ENCODE data around the gene PLXNB1. TPM values are rescaled to one million over a fixed set of nuclear protein-coding genes. Genes with fewer than 3 reads are reported as not detected.
A peak's percentile ranks its signal among the peaks of the same experiment; 100 is the strongest.

Gene PLXNB1
- total RNA-seq, 1 donor from 2014 or later: 50.8 TPM

DNA sequence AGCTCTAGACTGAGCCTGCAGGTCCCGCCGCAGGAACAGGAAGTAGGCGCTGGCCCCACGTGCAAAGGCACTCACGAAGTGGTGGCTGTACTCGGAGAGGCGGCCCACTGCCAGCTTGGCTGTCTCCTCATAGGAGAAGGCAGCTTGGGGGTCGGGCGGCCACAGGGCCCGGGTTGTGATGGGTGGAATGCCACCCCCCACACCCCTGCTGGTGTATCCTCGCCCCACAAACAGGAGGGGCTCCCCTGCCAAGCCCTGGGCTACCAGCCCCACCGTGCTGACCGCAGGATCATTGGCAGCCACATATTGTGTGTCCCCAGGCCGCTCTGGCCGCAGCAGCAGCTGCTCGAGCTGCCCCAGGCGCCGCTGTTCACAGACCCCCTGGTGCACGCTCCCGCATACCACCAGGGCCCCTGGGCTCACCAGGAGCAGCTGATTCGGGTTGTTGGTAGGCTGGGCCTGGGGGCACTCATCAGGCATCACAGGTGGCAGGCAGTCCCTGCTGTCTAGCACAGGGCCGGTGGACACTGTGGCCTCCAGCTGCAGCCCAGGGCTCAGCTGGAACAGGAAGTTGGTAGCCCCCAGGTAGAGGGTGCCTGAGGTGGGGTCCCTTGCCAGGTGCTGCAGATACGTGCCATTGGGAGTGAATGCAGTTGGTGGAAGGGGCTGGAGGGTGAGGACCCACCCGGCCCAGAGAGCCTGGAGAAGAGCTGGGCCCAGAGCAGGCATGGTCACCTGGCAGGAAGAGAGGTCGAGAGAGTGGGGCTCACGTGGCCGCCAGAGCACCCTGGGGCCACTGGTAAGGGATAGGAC, 5.8 kb downstream of the PLXNB1 start:
- no peak for ATAC-seq
- intact Hi-C loops (cut with micrococcal nuclease): no loop called here
- DNase-seq: no peak

DNA sequence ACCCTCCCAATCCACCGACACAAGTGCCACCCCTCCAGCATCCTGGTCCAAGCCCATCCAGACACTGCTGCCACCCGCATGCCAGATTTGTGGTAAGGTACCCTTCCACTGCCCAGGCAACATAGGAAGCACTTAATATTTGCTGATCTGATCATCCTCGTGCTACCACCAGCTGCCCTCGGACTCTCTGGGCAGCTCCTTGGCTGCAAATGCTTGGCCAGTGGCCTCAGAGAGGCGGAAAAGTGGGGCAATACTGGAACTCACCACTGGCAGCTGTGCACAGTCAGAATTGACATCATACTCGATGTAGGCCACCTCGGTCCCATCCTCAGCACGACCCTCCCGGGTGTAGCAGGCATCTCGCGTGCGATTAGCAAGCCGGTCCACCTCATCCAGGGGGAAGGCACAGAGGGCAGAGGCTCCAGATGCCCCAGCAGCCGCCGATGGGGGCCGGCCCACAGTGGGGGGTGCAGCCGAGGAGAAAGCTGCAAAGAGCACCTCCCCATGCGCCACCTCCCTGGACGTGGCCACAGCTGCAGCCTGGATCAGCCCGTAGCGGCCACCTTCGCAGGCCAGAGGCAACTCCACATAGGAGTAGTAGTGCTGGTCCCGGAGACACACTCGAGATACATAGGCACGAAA, 6.5 kb downstream of the PLXNB1 start:
- DNase-seq (no peak), ATAC-seq (no peak)
- intact Hi-C loops (cut with micrococcal nuclease): no loop called here

DNA sequence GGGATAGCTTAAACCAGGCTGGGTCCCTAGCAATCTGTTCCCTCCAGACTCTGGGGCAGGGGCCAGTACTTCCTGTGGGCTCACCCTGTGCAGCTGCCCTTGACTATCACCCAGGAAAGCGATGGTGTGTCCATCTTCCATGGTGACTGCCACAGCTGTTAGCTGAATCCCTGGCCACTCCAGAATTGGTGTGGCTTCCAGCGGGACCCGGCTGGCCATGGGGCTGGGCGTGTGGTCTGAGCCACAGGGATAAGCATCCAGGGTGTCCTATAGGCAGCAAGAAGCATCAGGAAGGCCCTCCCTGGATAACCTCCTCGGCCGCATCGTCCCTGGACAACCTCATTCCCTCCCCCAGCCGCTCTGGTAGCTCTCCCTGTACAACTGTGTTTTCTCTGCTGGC, 7.2 kb downstream of the PLXNB1 start:
- ATAC-seq: no peak
- DNase-seq: no peak
- intact Hi-C loops (cut with micrococcal nuclease): no loop called here

DNA sequence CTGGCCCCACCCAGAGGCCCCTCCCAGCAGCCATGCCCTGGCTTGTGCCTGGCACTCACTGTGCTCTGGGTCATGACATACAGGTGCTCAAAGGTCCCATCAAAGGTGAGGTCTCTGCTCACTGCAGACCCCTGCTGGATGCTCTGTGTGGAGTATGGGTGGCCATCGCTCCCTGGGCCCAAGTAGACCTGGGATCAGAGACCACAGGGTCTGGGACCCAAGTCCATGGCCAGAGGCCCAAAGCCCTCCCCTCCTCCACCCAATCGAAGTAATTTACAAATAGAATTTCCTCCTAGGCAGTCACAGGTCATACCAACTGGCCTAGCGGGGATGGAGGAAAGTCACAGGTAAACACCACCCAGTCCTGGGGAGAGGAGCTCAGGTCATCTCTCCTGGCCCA, 7.6 kb downstream of the PLXNB1 start:
- ATAC-seq: no peak
- intact Hi-C loops (cut with micrococcal nuclease): no loop called here
- no peak for DNase-seq

DNA sequence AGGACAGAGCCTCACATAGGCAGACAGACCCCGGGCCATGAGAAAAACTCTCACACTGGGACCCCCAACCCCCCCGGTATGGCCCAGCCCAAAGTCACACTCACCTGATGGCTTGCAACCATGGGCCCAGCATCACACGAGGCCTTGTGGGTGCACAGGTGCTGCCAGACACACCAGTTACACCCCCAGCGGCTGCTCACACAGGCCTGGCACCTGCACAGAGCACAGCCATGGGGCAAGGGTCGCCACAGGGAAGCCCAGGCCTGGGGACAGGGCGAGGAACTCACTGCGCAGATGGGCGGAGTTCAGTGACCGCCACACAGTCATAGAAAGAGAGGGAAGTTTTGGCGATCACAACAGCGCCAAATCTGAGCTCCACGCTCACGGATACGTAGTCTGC, 9.3 kb downstream of the PLXNB1 start:
- intact Hi-C loops (cut with micrococcal nuclease): no loop called here
- ATAC-seq: no peak
- DNase-seq: no peak

DNA sequence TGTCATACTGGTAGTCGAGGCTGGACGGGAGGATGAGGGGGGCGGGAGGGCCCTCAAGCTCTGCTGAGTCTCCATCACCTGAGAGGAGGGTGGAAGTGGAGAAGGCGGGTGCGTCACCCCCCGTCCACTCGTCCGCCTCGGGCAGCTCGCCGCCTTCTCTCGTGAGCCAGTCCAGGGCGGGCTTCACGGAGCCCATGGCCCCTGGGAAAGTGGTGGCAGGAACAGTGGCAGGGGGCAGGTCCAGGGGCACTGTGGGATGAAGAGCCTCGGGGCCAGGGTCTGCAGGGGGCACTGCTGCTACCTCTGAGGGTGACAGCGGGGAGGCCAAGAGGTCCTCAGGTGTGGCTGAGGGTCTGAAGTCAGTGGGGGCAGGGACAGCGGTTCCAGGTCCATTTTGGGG, 10.3 kb downstream of the PLXNB1 start:
- DNase-seq (peak; percentile 23), ATAC-seq (no peak)
- intact Hi-C loops (cut with micrococcal nuclease): no loop called here

DNA sequence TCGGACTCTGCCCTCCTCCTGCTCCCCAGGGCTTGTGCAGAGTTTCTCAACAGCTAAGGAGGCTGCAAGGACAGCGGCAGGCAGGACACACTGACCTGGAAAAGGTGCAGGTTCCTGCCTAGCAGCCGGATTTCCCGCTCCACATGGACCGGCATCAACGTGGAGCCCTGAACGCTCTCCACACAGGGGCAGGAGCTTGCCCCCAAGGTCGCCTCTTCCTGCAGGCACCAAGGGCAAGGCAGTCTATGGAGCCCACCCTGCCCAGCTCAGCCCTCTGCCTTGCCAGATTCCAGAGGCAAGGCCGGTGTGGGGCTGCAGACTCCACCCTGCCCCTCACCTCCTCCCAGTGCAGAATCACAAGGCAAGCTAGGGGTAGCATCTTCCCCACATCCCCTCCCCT, 10.7 kb downstream of the PLXNB1 start:
- intact Hi-C loops (cut with micrococcal nuclease): no loop called here
- DNase-seq (peak; percentile 5), ATAC-seq (no peak)

DNA sequence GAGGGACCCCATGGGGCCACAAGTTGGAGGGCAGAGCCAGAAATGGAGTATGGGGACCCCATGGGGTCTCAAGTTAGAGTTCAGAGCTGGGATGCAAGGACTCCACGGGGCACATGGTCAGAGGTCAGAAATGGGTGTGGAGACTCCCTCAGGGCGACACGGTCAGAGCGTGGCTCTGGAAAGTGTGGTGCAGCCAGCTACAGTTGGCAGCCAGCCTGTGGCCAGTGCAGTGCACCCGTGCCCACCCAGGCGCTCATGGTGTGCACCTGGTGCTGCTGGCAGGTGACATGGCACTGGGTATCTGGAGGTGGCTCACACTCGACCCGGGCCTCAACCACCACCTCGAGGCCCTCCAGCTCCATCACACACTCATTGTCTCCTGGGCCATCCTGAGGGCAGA, 11.2 kb downstream of the PLXNB1 start:
- intact Hi-C loops (cut with micrococcal nuclease): no loop called here
- peak; percentile 15 for DNase-seq
- no peak for ATAC-seq

DNA sequence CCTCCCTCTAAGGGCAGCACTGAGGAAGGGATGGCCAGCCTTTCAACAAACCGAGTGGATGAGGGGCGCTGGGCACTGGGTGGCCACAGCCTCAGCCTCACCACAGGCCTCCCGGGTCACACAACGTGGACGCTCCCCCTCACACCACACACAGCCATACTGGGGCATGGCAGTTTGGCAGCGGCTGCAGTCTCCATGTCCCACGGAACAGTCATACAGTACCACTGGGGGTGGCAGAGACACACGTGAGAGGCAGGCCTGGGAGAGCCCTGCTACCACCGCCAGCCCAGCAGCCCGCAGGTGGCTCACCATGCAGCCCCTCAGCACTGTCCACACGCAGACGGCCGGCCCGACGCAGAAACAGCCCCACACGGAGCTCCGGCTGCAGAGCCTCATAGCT, 11.7 kb downstream of the PLXNB1 start:
- intact Hi-C loops (cut with micrococcal nuclease): no loop called here
- DNase-seq (peak; percentile 20), ATAC-seq (no peak)

DNA sequence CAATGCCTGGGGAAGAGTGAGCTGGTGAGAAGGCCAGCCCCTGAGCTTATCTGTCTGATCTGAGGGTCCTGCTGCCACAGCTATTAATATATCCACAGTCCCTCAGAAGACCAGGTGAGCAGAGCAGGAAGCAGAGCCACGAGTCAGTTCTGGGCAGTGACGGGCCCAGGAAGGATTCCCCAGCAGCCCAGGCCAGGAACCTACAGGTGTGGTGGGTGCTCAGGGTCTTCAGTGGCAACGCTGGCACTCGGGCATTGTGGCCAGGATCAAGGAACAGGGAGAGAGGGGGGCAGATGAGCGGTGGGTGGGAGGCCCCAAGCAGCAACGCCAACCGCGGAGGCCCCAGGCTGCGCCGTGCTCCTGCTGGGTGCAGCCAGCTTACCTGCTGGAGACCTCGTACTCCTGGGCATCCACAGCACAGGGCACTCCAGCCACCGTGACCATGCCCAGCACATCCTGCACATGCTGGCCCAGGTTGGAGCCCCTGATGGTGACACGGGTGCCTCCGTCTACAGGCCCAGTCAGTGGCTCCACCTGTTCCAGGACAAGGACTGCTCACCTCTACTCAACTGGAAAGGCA, 12.3 kb downstream of the PLXNB1 start:
- DNase-seq (peak; percentile 14), ATAC-seq (no peak)
- intact Hi-C loops (cut with micrococcal nuclease): no loop called here

DNA sequence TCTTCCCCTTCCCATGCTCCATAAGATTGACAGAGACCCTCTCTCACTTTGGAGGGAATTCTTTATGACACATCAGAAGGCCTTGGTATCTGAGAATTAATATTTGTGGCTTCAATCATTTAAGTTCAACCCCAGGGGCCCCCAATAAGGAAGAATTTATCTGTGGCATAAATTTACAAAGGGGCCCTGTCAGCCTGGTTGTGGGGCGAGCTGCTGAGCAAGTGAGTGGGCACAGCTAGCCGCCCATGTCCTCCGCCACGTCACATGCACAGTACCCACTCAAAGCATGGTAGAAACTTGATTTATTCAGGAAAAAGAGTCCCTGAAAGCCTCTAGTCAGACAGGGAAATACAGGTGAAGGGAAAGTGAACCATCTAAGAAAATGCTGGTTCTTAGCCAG, 13.3 kb downstream of the PLXNB1 start:
- ATAC-seq (no peak), DNase-seq (peak; percentile 3)
- intact Hi-C loops (cut with micrococcal nuclease): no loop called here

DNA sequence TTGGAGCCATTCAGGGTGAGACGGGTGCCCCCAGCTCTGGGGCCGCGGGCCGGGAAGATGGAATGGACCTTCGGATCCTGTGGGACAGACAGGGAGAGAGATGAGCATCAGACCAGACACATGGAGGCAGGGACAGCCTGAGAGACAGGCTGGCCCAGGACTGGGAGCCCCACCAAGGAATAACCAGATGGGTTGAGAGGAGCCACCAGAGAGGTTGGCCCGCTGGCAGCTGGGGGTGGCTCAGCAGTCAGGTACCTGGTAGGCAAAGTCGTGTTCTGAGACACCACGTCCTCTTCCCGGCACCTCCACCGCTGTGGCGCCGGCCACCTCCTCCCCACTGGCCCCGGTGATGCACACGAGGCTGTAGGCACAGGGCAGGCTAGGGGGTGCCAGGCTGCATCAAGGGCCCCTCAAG, 13.8 kb downstream of the PLXNB1 start:
- DNase-seq: peak; percentile 20
- no peak for ATAC-seq
- intact Hi-C loops (cut with micrococcal nuclease): no loop called here

DNA sequence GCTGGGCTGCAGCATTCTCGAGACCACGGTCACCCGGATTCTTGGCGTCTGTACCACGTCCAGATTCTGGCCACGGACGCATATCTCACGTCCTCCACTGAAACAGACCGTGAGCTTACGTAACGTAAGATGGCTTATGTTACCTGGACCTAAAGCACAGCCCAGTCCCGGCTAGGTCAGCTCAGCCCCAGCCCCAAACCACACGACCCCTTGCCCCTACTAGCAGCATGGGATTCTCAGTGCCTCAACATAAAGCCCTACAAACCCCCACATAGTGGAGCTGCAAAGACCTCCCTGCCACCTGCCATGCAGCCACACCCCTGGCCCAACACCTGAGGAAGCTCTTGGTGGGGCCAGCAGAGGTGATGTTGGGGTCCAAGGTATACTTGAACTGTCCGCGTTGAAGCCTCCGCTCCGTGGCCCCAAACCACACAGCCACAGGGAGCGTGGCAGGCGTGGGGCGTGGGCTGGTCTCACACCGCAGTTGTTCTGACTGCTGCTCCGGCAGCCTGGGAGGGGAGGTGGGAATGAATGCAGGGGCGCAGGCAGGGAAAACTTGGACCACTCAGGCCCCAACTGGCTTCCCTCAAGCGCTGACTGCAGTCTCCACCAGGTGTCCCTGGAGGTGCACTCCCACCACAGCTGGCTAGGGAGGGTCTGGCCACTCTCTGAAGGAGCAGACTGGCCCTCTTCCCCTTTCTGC, 14.5 kb downstream of the PLXNB1 start:
- ATAC-seq: no peak
- DNase-seq: peak; percentile 14
- intact Hi-C loops (cut with micrococcal nuclease): no loop called here

DNA sequence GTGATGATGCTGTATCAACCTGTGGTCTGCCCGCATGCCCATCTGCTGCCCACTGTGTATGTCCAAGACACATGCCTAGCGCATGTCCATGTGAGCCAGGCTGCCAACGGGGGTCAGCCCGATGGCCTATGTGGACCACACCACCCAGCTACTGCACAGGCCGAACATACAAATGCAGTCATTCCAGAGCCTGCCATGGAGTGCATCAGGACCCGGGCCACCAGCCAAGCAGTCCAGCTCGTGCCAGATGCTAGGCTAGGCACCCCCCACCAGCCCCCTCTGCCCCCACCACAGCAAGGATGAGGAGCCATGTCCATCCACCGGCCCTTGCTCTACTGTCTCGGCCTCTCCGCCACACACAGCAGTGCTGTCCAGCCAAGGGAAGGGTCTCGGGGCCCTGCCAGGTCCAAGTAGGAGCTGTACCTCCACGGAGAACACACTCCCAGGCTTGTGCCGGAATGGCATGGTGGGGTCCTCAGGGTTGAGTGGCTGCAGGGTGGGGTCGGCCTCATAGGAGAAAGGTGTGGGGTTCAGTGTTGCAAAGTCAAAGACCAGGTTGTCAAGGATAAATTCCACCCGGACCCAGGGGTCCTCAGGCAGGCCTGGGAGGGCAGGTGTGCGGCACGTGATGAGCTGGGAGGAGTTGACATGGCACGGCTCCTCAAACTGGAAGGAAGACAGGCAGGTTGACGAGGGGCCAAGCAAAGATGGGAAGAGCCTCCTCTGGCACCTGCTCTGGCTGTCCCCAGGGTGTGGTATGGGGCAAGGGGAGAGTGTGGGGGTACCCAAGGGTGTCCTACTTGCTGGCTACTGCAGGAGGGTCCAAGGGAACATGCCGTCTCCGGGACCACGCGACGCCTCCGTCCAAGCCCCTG, 15.3 kb downstream of the PLXNB1 start:
- DNase-seq: peak; percentile 38
- no peak for ATAC-seq
- intact Hi-C loops (cut with micrococcal nuclease): no loop called here

DNA sequence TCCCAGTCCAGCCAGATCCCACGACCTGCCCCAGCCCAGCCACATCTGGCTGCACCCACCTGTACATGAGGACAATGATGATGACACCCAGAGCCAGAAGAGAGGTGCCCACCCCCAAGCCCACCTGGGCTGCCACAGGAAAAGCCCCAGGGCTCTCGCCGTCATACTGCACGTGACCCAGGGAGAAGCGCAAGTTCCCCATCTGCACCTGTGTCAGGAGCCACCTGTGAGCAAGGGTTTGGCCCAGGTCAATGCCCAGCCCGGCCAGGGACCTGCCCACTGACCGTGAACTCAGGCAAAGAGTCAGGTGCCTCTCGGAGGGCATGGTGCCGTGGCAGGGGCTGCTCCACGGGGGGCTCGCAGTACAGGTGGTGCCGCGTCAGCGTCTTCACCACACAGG, 16.3 kb downstream of the PLXNB1 start:
- DNase-seq: peak; percentile 16
- ATAC-seq: no peak
- intact Hi-C loops (cut with micrococcal nuclease): no loop called here

DNA sequence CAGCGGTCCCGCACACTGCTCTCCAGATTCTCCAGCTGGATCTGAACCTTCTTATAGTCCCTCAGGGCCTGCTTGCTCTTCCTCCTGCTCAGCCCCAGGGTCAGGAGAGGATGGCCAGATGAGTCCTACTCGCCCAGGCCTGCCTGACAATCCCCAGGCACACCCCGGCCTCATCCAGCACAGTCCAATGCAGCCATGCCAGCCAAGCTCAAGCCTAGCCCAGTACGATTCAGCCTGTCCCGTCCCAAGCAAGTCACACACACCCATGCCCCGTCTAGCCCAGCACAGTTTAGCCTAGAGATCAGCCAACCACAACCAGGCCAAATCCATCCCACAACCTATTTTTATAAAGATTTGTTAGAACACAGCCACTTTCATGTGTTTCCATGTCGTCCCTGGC, 16.8 kb downstream of the PLXNB1 start:
- intact Hi-C loops (cut with micrococcal nuclease): no loop called here
- ATAC-seq: no peak
- peak; percentile 4 for DNase-seq

DNA sequence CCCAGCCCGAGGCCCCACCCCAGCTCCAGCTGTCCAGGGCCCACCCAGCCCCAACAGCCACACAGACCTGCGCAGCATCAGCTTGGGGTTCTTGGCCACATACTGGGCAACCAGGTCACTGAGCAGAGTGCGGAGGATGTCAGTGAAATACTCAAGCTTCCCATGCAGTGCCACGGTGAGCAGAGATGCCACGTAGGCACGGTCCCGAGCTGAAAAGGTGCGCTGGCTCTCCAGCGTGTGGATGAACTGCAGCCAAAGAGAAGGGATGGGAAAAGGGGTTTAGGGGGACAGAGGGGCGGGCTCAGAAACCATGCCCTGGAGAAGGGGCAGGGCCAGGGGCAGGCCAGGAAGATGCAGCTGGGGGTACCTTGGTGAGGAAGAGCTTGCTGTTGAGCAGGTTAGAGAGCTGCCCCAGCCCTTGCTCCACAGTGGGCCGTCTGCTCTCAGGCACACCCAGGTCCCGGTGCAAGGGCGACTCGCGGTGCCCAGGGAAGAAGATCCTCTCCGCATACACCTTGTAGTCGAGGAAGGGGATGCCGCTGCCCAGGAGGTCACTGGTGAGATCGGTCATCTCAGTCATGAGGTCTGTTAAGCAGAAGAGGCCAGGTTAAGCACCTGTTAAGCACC, 17.4 kb downstream of the PLXNB1 start:
- ATAC-seq: no peak
- intact Hi-C loops (cut with micrococcal nuclease): no loop called here
- DNase-seq: peak; percentile 14

DNA sequence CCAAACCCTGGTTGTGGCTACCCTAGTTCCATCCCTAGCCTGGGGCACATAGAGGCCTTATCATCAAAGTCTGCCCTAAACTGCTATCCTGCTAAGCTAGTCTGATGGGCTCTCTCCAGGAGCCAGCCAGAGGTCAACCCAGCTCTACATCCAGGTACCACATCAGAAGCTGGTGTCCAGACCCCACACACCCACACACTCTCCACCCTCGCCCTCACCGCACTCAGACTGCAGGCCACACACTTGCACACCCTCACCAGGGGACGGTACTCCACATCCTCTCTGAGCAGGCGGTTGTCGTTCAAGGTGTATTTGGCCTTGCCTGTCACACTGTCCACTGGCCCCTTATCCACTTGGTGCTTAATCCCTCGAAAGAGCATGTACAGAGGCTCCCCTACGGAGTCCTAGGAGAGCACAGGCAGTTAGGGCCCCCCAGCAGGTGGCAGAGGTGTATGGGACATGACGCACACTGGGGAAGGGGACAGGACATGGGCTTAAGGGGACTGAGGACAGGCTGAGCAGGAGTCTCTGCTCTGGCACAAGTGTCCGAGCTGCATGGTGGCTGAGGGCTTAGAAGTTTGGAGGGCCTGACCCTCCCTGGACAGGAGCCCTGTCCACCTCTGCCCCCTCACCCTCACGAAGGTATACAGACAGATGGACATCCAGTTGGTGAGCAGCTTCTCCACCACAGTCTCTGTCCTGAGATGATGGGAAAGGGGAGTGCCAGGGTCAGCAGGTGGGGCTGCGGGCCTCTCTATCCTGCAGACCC, 18.1 kb downstream of the PLXNB1 start:
- no peak for ATAC-seq
- intact Hi-C loops (cut with micrococcal nuclease): no loop called here
- no peak for DNase-seq

Data from left ventricle myocardium superior (tissue), 1 donor.